Neuronal stem cell (in vitro differentiated cells): ENCODE data around the gene PPIA.
"Not testable (repeated sequence)": the region's sequence is repeated elsewhere in the genome, so short reads cannot be mapped to it uniquely, and the experiment has no call there.

Source experiments
- DNase-seq: peaks from one replicate; pipeline ENCODE4 v3.0.0-alpha.2; 2013; ENCODE audit warnings: low spot score
- H2AFZ ChIP-seq: one replicate; pipeline ENCODE4 v1.6.1; 2013; ENCODE audit warnings: mild to moderate bottlenecking, low read length, inconsistent platforms
- H2AK5ac ChIP-seq: 2 replicates; pipeline ENCODE4 v1.6.1; 2013; ENCODE audit warnings: low read depth, mild to moderate bottlenecking, inconsistent platforms, low read length, moderate library complexity, mixed read lengths
- H2BK120ac ChIP-seq: 2 replicates; pipeline ENCODE4 v1.6.1; 2013; ENCODE audit warnings: low read depth, mild to moderate bottlenecking, inconsistent platforms, low read length, moderate library complexity, mixed read lengths
- H2BK12ac ChIP-seq: one replicate; pipeline ENCODE4 v1.6.1; 2013; ENCODE audit warnings: low read length, inconsistent platforms
- H2BK15ac ChIP-seq: 2 replicates; pipeline ENCODE4 v1.6.1; 2013; ENCODE audit warnings: mild to moderate bottlenecking, low read length, inconsistent platforms, mixed read lengths
- H2BK5ac ChIP-seq: one replicate; pipeline ENCODE4 v1.6.1; 2013; ENCODE audit warnings: inconsistent platforms, mild to moderate bottlenecking, low read length, moderate library complexity
- H3K14ac ChIP-seq: one replicate; pipeline ENCODE4 v1.6.1; 2013; ENCODE audit warnings: low read length, inconsistent platforms
- H3K18ac ChIP-seq: 2 replicates; pipeline ENCODE4 v1.6.1; 2013; ENCODE audit warnings: low read length, inconsistent platforms
- H3K23ac ChIP-seq: 2 replicates; pipeline ENCODE4 v1.6.1; 2013; ENCODE audit warnings: low read depth, mild to moderate bottlenecking, mixed read lengths, low read length, inconsistent platforms; ENCODE audit not compliant: poor library complexity
- H3K27ac ChIP-seq: replicated peaks from 3 replicates; pipeline ENCODE4 v1.5.1; 2013; ENCODE audit warnings: low read length, inconsistent platforms
- H3K27me3 ChIP-seq, 3 experiments: 2 replicates each; pipeline ENCODE4 v1.6.1; 2013; ENCODE audit warnings: low read length in 3 of 3, mild to moderate bottlenecking in 2 of 3, inconsistent platforms in 1 of 3, low read depth in 1 of 3, mixed read lengths in 1 of 3, moderate library complexity in 1 of 3; ENCODE audit not compliant: control insufficient read depth in 3 of 3, insufficient read depth in 3 of 3
- H3K36me3 ChIP-seq, 2 donors: replicated peaks in 1 of 2; 2 replicates each; pipeline ENCODE4 v1.6.1; 2013; ENCODE audit warnings: low read length in 2 of 2; ENCODE audit not compliant: control insufficient read depth in 2 of 2, insufficient read depth in 2 of 2
- H3K4ac ChIP-seq: 2 replicates; pipeline ENCODE4 v1.6.1; 2013; ENCODE audit warnings: inconsistent platforms, mild to moderate bottlenecking, low read length, moderate library complexity
- H3K4me1 ChIP-seq, 2 donors: 1 replicate in 1 of 2; 2 replicates in 1 of 2; pipeline ENCODE4 v1.6.1; 2013; ENCODE audit warnings: low read length in 2 of 2, low read depth in 1 of 2; ENCODE audit not compliant: control insufficient read depth in 2 of 2, insufficient read depth in 1 of 2
- H3K4me2 ChIP-seq: one replicate; pipeline ENCODE4 v1.6.1; 2013; ENCODE audit warnings: mild to moderate bottlenecking, low read length, inconsistent platforms; ENCODE audit not compliant: insufficient read depth, poor library complexity, severe bottlenecking
- H3K4me3 ChIP-seq, 2 donors: 2 replicates each; pipeline ENCODE4 v1.5.1; 2013; ENCODE audit warnings: low read length in 2 of 2, mild to moderate bottlenecking in 2 of 2, inconsistent platforms in 1 of 2, moderate library complexity in 1 of 2
- H3K79me1 ChIP-seq: one replicate; pipeline ENCODE4 v1.6.1; 2013; ENCODE audit warnings: low read depth, mild to moderate bottlenecking, inconsistent platforms, low read length, moderate library complexity
- H3K9ac ChIP-seq: one replicate; pipeline ENCODE4 v1.6.1; 2013; ENCODE audit warnings: mild to moderate bottlenecking, low read depth, low read length, inconsistent platforms; ENCODE audit not compliant: poor library complexity
- H3K9me3 ChIP-seq, 2 donors: replicated peaks in 1 of 2; 2 replicates each; pipeline versions ENCODE3 to v1.6.1; 2013; ENCODE audit warnings: low read length in 2 of 2, mild to moderate bottlenecking in 2 of 2, inconsistent platforms in 1 of 2, low read depth in 1 of 2, mixed read lengths in 1 of 2, moderate library complexity in 1 of 2; ENCODE audit not compliant: control insufficient read depth in 2 of 2, insufficient read depth in 1 of 2
- H4K8ac ChIP-seq: one replicate; pipeline ENCODE4 v1.6.1; 2013; ENCODE audit warnings: low read depth, mild to moderate bottlenecking, inconsistent platforms, low read length, moderate library complexity
- H4K91ac ChIP-seq: one replicate; pipeline ENCODE4 v1.6.1; 2013; ENCODE audit warnings: low read length, low read depth, mild to moderate bottlenecking, inconsistent platforms; ENCODE audit not compliant: poor library complexity
- WGBS, 2 donors: extraction: QIAGEN DNeasy Blood & Tissue Kit; methylation state at CpG; one replicate each; pipeline ENCODE4 v1.1.7; 2013; ENCODE audit warnings: missing lambda C conversion rate in 2 of 2, mixed read lengths in 1 of 2; ENCODE audit not compliant: insufficient read length in 2 of 2, insufficient replicate concordance in 1 of 2; ENCODE audit errors: extremely low coverage in 2 of 2; 5-methylcytosine and 5-hydroxymethylcytosine counted together

Gene PPIA

DNA sequence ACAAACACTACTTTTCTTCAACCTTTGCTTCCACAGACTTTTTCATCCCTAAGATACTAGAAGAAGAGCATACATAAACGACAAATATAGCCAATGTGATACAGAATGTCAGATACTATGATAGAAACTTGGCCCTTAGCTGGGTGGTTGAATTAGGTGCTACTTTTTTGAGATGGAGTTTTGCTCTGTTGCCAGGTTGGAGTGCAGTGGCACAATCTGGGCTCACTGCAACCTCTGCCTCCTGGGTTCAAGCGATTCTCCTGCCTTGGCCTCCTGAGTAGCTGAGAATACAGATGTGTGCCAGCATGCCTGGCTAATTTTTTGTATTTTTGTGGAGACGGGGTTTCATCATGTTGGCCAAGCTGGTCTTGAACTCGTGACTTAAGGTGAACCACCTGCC lies 3.5 kb downstream of the PPIA start:
- Histone ChIP-seq H2BK12ac (no peak overlapping the region), H3K27ac (no peak overlapping the region), H3K4ac (no peak overlapping the region), H3K4me3 (no peak overlapping the region), H3K14ac (no peak overlapping the region), H2AFZ (no peak overlapping the region), H3K4me2 (no peak overlapping the region), H4K8ac (no peak overlapping the region), H3K23ac (no peak overlapping the region), H3K36me3 (peaks cover 37 to 71% of the 10 kb centered on the region in 2 donors), H2AK5ac (no peak overlapping the region), H3K27me3 (no peaks in the 10 kb centered on the region), H4K91ac (no peak overlapping the region), H2BK5ac (no peak overlapping the region), H3K18ac (no peak overlapping the region), H2BK120ac (no peak overlapping the region), H3K9me3 (peaks cover 0 to 1% of the 10 kb centered on the region in 2 donors), H3K9ac (no peak overlapping the region), H3K79me1 (peaks cover 4% of the 10 kb centered on the region), H3K4me1 (peaks cover 6 to 7% of the 10 kb centered on the region in 2 donors), H2BK15ac (no peak overlapping the region)
- DNase-seq = no peak
- WGBS, 2 donors = no CpG with 5 or more reads among the region's 4 CpGs

DNA sequence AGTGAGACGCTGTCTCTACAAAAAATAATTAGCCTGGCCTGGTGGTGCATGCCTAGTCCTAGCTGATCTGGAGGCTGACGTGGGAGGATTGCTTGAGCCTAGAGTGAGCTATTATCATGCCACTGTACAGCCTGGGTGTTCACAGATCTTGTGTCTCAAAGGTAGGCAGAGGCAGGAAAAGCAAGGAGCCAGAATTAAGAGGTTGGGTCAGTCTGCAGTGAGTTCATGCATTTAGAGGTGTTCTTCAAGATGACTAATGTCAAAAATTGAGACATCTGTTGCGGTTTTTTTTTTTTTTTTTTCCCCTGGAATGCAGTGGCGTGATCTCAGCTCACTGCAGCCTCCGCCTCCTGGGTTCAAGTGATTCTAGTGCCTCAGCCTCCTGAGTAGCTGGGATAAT lies 5.4 kb downstream of the PPIA start:
- WGBS, 2 donors = no CpG with 5 or more reads among the region's 5 CpGs

DNA sequence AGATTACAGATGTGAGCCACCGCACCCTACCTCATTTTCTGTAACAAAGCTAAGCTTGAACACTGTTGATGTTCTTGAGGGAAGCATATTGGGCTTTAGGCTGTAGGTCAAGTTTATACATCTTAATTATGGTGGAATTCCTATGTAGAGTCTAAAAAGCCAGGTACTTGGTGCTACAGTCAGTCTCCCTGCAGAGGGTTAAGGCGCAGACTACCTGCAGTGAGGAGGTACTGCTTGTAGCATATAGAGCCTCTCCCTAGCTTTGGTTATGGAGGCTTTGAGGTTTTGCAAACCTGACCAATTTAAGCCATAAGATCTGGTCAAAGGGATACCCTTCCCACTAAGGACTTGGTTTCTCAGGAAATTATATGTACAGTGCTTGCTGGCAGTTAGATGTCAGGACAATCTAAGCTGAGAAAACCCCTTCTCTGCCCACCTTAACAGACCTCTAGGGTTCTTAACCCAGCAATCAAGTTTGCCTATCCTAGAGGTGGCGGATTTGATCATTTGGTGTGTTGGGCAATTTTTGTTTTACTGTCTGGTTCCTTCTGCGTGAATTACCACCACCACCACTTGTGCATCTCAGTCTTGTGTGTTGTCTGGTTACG lies 6.0 kb downstream of the PPIA start:
- Histone ChIP-seq H4K91ac (no peak overlapping the region), H3K27ac (no peak overlapping the region), H2BK120ac (no peak overlapping the region), H3K79me1 (peaks cover 4% of the 10 kb centered on the region), H2BK12ac (no peak overlapping the region), H3K14ac (no peak overlapping the region), H3K4me3 (no peak overlapping the region), H3K4ac (no peak overlapping the region), H4K8ac (no peak overlapping the region), H2AK5ac (no peak overlapping the region), H3K27me3 (no peaks in the 10 kb centered on the region), H3K9me3 (no peaks in the 10 kb centered on the region), H2AFZ (no peak overlapping the region), H2BK5ac (no peak overlapping the region), H3K18ac (no peak overlapping the region), H3K23ac (no peak overlapping the region), H3K9ac (no peak overlapping the region), H3K4me2 (no peak overlapping the region), H3K4me1 (peaks cover 6 to 7% of the 10 kb centered on the region in 2 donors), H2BK15ac (no peak overlapping the region), H3K36me3 (peaks cover 37 to 73% of the 10 kb centered on the region in 2 donors)
- no CpG with 5 or more reads among the region's 5 CpGs for WGBS, 2 donors
- no peak for DNase-seq

More for the DNA sequence above, 5.4 kb downstream of the PPIA start:
- no peak overlapping the region for H4K8ac ChIP-seq
- no peak for DNase-seq
- H3K4me1 ChIP-seq = peaks cover 6 to 7% of the 10 kb centered on the region in 2 donors
- no peak overlapping the region for H3K23ac ChIP-seq
- H3K27me3 ChIP-seq = no peaks in the 10 kb centered on the region
- H2BK5ac ChIP-seq = no peak overlapping the region
- no peak overlapping the region for H2AFZ ChIP-seq
- no peak overlapping the region for H2BK120ac ChIP-seq
- H3K36me3 ChIP-seq = peaks cover 37 to 74% of the 10 kb centered on the region in 2 donors
- no peak overlapping the region for H3K14ac ChIP-seq
- H3K4me3 ChIP-seq = no peak overlapping the region
- H3K79me1 ChIP-seq = peaks cover 4% of the 10 kb centered on the region
- H3K27ac ChIP-seq = no peak overlapping the region
- H2BK15ac ChIP-seq = no peak overlapping the region
- H2BK12ac ChIP-seq = no peak overlapping the region
- no peak overlapping the region for H4K91ac ChIP-seq
- no peak overlapping the region for H2AK5ac ChIP-seq
- no peak overlapping the region for H3K4ac ChIP-seq
- no peak overlapping the region for H3K4me2 ChIP-seq
- H3K18ac ChIP-seq = no peak overlapping the region
- no peak overlapping the region for H3K9ac ChIP-seq
- H3K9me3 ChIP-seq = no peaks in the 10 kb centered on the region

DNA sequence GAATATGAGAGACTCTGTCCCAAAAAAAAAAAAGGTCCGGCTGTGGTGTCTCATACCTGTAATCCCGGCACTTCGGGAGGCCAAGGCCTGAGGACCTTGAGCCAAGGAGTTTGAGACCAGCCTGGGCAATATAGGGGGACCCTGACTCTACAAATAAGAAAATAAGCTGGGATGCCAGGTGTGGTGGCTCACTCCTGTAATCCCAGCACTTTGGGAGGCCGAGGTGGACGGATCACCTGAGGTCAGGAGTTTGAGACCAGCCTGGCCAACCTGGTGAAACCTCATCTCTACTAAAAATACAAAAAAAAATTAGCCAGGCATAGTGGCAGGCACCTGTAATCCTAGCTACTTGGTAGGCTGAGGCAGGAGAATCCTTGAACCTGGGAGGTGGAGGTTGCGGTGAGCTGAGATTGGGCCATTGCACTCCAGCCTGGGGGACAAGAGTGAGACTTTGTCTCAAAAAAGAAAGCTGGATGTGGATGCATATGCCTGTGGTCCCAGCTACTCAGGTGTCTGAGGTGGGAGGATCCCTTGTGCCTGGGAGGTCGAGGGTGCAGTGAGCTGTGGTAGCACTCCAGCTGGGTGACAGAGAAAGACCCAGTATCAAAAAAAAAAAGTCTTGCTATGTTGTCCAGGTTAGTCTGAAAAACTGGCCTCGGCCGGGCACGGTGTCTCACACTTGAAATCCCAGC lies 7.5 kb downstream of the PPIA start:
- H3K4me3 ChIP-seq, H3K18ac ChIP-seq, H3K4ac ChIP-seq, H2AK5ac ChIP-seq, H3K27me3 ChIP-seq, H3K79me1 ChIP-seq, H2BK15ac ChIP-seq, H2BK120ac ChIP-seq, H3K9ac ChIP-seq, H4K8ac ChIP-seq, H3K27ac ChIP-seq, H3K4me1 ChIP-seq, DNase-seq, H3K14ac ChIP-seq, H3K23ac ChIP-seq, H2BK5ac ChIP-seq, H2AFZ ChIP-seq, H3K4me2 ChIP-seq, H2BK12ac ChIP-seq, H4K91ac ChIP-seq, H3K9me3 ChIP-seq: not testable (repeated sequence)
- no CpG with 5 or more reads among the region's 10 CpGs for WGBS, 2 donors
- H3K36me3 ChIP-seq = peaks cover 30 to 59% of the 10 kb centered on the region in 2 donors
